ENCODE data around the gene SUSD3.

The SUSD3 gene

DNA sequence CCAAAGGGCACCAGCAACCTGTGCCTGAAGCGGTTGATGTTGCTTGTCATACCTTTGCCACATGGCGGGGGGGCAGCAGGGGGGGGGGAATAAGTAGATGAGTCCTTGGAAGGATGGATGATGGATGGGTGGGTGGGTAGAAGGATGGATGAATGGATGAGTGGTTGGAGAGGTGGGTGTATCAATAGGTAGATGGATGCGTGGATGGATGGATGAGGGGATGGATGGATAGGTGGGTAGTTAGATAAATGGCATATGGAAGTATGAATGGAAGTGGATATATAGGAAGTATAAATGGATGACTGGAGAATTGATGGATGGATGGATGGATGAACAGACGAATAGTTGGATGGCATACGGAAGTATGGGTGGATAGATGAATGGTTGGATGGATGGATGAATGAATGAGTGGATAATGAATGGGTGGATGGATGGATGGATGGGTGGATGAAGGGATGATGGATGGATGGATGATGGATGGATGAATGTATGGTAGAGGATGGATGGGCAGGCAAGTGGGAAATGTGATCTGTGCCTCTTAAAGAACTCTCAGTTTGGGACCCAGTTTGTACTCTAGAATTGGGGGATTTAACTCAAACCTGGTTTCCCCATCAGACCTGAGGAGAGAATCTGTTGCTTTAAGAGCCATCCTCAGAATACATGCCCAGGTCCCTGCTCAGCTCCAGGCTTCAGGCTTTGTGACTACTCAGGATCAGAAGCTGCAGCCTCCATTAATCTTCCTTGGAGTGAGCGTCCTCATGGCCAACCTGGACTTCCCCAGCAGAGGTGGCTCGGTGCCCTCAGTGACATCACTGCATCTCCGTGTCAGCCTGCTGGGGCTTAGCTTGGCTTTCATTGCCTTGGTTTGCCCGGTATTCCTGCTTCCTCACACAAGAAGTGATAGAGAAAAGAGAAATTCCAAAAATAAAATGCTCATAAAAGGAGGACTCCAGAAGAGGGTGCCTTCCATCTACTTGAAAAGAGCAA is 27.6 kb upstream of the SUSD3 start:
- H3K36me3 ChIP-seq (ENCODE audit: insufficient read depth, low read length), result no peaks in the 10 kb centered on the region
- no peaks in the 10 kb centered on the region for H3K4me1 ChIP-seq (ENCODE audit: control insufficient read depth, insufficient read depth, low read length)

DNA sequence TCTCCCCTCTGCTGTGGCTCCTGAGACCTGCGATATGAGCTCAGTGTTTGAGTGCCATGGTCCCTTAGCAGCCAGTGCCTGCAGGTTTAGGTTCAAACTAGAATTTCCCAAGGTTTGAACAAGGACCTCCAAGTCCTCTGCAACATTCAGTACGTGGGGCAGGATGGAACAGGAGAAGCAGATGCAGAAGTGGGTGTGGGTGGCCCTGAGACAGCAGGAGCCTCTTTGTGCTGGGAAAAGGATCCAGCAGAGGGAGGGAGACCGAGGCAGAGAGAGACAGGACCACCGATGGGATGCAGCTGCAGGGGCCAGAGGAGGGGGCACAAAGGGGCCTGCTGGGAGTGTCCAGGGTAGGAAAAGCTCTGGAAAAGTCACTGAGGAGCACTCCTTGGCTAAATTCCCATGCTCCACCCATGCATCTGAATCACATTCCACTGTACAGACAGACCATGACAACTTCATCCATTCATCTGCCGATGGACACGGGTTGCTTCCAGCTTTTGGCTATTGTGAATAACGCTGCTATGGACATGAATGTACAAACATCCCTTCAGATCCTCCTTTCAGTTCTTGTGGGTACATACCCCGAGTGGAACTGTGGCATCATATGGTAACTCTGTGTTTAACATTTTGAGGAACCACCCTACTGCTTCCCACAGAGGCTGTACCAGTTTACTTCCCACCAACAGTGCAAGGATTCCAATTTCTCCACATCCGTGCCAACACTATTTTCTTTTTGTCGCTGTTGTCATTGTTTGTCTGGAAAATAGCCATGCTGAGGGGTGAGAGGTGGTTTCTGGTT is 26.7 kb upstream of the SUSD3 start:
- Histone ChIP-seq H3K36me3 (ENCODE audit: insufficient read depth, low read length) (no peaks in the 10 kb centered on the region), H3K4me1 (ENCODE audit: control insufficient read depth, insufficient read depth, low read length) (no peaks in the 10 kb centered on the region), H3K9ac (ENCODE audit: low read depth, low read length) (no peak overlapping the region), H3K9me3 (replicated peaks; ENCODE audit: low read length) (no peaks in the 10 kb centered on the region), H3K27me3 (ENCODE audit: control insufficient read depth, insufficient read depth, low read length) (peaks cover 26% of the 10 kb centered on the region), H3K4me3 (ENCODE audit: low read length) (no peak overlapping the region), H3K4me2 (ENCODE audit: low read length) (no peak overlapping the region)

More for the DNA sequence above, 27.6 kb upstream of the SUSD3 start:
- H3K4me2 ChIP-seq (ENCODE audit: low read length), result no peak overlapping the region
- no peak overlapping the region for H3K4me3 ChIP-seq (ENCODE audit: low read length)
- peaks cover 26% of the 10 kb centered on the region for H3K27me3 ChIP-seq (ENCODE audit: control insufficient read depth, insufficient read depth, low read length)
- H3K9ac ChIP-seq (ENCODE audit: low read depth, low read length), result no peak overlapping the region
- no peaks in the 10 kb centered on the region for H3K9me3 ChIP-seq (replicated peaks; ENCODE audit: low read length)

DNA sequence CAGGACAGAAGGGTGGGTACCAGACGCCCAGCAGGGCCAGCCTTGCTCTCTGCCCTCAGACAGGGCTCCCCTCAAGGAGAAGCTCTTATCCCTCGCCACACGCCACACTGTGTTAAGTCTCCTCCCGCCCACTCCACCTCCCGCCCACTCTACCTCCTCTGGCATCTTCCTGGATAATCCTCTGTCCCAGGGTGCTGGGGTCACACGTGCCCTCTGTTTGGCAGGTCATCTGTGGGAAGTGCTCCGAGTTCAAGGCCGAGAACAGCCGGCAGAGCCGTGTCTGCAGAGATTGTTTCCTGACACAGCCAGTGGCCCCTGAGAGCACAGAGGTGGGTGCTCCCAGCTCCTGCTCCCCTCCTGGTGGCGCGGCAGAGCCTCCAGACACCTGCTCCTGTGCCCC is 26.0 kb upstream of the SUSD3 start:
- no peaks in the 10 kb centered on the region for H3K36me3 ChIP-seq (ENCODE audit: insufficient read depth, low read length)
- no peak overlapping the region for H3K4me2 ChIP-seq (ENCODE audit: low read length)
- no peak overlapping the region for H3K9ac ChIP-seq (ENCODE audit: low read depth, low read length)
- peaks cover 26% of the 10 kb centered on the region for H3K27me3 ChIP-seq (ENCODE audit: control insufficient read depth, insufficient read depth, low read length)
- no peak overlapping the region for H3K4me3 ChIP-seq (ENCODE audit: low read length)
- no peaks in the 10 kb centered on the region for H3K4me1 ChIP-seq (ENCODE audit: control insufficient read depth, insufficient read depth, low read length)
- no peaks in the 10 kb centered on the region for H3K9me3 ChIP-seq (replicated peaks; ENCODE audit: low read length)

DNA sequence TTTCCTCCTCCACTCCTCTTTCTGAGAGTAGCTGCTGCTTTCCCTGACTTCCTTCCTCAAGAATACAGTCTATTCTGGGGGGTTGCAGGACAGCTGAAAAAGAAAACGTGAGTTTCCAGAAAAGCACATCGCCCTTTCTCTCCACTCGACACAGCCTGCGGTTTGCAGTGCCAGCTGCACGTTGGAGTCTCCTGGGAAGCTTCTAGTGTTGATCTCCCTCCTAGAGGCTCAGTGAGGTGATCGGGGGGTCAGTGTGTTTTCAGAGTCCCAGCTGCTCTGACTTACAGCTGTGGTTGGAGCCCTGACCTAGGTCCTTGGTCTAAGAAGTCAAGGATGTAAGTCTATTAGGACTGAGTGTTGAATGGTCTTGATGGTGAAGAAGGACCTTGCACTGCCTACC is 25.0 kb upstream of the SUSD3 start:
- H3K9ac ChIP-seq (ENCODE audit: low read depth, low read length), result no peak overlapping the region
- H3K4me3 ChIP-seq (ENCODE audit: low read length), result no peak overlapping the region
- H3K27me3 ChIP-seq (ENCODE audit: control insufficient read depth, insufficient read depth, low read length), result peaks cover 26% of the 10 kb centered on the region
- no peaks in the 10 kb centered on the region for H3K4me1 ChIP-seq (ENCODE audit: control insufficient read depth, insufficient read depth, low read length)
- H3K9me3 ChIP-seq (replicated peaks; ENCODE audit: low read length), result no peaks in the 10 kb centered on the region
- no peak overlapping the region for H3K4me2 ChIP-seq (ENCODE audit: low read length)
- no peaks in the 10 kb centered on the region for H3K36me3 ChIP-seq (ENCODE audit: insufficient read depth, low read length)

DNA sequence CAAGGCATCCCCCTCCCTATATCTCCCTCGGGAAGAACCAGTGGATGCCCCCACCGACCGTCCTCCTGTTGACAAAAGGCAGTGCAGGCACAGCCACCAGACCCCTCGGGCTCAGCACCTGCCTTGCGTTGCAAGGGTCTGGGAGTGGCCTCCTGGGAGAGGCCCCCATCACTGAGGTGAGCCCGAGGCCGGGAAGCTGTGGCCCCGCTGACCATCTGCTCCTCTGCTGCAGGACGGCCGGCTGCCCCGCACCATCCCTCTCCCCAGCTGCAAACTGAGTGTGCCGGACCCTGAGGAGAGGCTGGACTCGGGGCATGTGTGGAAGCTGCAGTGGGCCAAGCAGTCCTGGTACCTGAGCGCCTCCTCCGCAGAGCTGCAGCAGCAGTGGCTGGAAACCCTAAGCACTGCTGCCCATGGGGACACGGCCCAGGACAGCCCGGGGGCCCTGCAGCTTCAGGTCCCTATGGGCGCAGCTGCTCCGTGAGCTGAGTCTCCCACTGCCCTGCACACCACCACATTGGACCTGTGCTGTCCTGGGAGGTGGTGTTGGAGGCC is 23.3 kb upstream of the SUSD3 start:
- Histone ChIP-seq H3K36me3 (ENCODE audit: insufficient read depth, low read length) (no peaks in the 10 kb centered on the region), H3K4me1 (ENCODE audit: control insufficient read depth, insufficient read depth, low read length) (no peaks in the 10 kb centered on the region), H3K9me3 (replicated peaks; ENCODE audit: low read length) (no peaks in the 10 kb centered on the region), H3K27me3 (ENCODE audit: control insufficient read depth, insufficient read depth, low read length) (peaks cover 26% of the 10 kb centered on the region), H3K4me2 (ENCODE audit: low read length) (no peak overlapping the region), H3K4me3 (ENCODE audit: low read length) (no peak overlapping the region), H3K9ac (ENCODE audit: low read depth, low read length) (no peak overlapping the region)

DNA sequence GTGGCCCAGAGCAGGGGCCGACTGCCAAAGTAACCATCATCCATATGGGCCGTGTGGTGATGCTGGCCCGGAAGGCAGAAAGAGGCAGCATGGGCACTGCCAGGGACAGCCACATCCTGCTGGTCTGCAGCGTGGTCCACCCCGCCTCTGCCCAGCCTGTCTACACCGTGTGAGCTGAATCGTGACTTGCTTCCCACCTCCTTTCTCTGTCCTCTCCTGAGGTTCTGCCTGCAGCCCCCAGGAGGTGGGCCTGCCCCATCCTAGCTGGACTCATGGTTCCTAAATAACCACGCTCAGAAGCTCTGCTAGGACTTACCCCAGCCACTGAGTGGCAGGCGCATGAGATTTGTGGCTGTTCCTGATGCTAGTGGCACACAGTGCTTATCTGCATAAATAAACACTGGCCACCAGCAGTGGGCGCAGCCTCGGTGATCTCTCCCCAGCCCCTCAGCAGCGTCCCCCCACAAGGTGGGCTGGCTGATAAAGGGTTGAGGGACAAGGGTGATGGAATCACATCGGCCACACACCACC is 22.6 kb upstream of the SUSD3 start:
- H3K4me1 ChIP-seq (ENCODE audit: control insufficient read depth, insufficient read depth, low read length), result no peaks in the 10 kb centered on the region
- H3K27me3 ChIP-seq (ENCODE audit: control insufficient read depth, insufficient read depth, low read length), result peaks cover 24% of the 10 kb centered on the region
- H3K36me3 ChIP-seq (ENCODE audit: insufficient read depth, low read length), result no peaks in the 10 kb centered on the region
- H3K4me2 ChIP-seq (ENCODE audit: low read length), result no peak overlapping the region
- no peak overlapping the region for H3K9ac ChIP-seq (ENCODE audit: low read depth, low read length)
- no peaks in the 10 kb centered on the region for H3K9me3 ChIP-seq (replicated peaks; ENCODE audit: low read length)
- H3K4me3 ChIP-seq (ENCODE audit: low read length), result no peak overlapping the region

DNA sequence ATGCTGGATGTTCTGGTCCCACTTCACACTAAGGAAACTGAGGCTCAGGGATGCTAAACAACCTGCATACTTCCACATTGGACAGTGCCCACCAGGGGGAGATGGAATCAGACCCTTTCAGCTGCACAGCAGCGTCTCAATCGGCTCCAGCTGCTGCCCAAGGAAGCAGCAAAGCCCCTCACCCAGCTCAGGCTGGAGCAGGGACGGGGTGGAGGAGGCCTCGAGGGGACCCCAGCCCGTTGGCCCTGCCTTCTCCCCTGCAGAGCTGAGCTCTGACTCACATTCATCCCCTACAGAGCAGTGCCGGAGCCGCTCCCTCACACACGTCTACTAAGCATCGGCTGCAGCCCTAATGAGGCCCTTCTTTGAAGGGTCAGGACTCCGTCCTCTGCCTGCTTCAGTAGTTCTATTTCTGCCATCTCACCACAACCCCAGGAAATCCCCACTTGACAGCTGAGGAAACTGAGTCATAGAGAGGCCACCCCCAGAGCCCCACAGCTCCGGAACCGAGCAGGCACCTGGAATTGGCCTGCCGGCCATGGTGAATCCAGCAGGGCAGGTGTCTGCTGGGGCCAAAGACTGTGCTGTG is 21.5 kb upstream of the SUSD3 start:
- Histone ChIP-seq H3K4me3 (ENCODE audit: low read length) (no peak overlapping the region), H3K27me3 (ENCODE audit: control insufficient read depth, insufficient read depth, low read length) (peaks cover 14% of the 10 kb centered on the region), H3K4me1 (ENCODE audit: control insufficient read depth, insufficient read depth, low read length) (no peaks in the 10 kb centered on the region), H3K4me2 (ENCODE audit: low read length) (no peak overlapping the region), H3K9me3 (replicated peaks; ENCODE audit: low read length) (no peaks in the 10 kb centered on the region), H3K9ac (ENCODE audit: low read depth, low read length) (no peak overlapping the region), H3K36me3 (ENCODE audit: insufficient read depth, low read length) (no peaks in the 10 kb centered on the region)

DNA sequence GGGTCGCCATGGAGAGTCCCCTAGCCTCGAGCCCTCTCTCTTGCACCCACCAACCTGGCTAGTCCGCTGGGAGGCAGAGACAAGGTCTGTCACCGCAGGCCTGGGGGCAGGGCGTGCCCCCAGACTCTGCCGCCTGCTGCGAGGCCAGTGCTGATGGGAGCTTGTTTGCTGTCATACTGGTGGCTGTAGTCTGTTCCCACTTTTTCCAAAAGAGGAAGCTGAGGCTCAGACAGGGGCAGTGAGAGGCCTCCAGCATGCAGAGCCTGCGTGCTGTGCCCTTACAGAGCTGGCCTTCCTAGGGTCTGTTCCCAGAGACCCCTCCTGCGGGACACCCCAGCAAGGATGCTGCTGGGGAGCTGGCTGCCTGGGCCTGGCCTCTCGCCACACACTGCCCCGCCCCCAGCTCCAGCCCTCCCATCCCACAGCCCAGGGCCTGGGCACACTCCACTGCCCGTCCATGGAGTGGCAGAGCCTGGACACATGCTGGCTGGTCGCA is 21.0 kb upstream of the SUSD3 start:
- H3K4me2 ChIP-seq (ENCODE audit: low read length), result no peak overlapping the region
- no peaks in the 10 kb centered on the region for H3K4me1 ChIP-seq (ENCODE audit: control insufficient read depth, insufficient read depth, low read length)
- peaks cover 9% of the 10 kb centered on the region for H3K27me3 ChIP-seq (ENCODE audit: control insufficient read depth, insufficient read depth, low read length)
- no peak overlapping the region for H3K9ac ChIP-seq (ENCODE audit: low read depth, low read length)
- no peak overlapping the region for H3K4me3 ChIP-seq (ENCODE audit: low read length)
- H3K36me3 ChIP-seq (ENCODE audit: insufficient read depth, low read length), result no peaks in the 10 kb centered on the region
- H3K9me3 ChIP-seq (replicated peaks; ENCODE audit: low read length), result no peaks in the 10 kb centered on the region

DNA sequence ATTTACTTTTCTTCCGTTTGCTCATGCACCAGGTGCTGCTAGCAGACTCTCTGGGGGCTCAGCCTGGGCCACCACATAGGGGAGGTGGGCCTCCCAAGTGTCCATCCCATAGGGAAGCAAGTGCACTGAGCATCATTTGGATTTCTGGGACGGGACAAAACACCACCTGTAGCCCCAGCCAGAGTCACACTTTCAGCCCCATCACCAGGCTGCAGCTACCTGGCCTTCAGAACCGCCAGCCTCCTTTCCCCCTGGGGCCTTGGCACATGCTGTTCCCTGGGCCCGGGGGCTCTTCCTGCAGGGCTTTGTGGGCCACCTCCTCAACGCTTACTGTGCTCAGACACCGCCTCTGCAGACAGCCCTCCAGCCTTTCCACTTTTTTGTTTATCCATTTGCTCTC is 19.6 kb upstream of the SUSD3 start:
- Histone ChIP-seq H3K4me3 (ENCODE audit: low read length) (no peak overlapping the region), H3K27me3 (ENCODE audit: control insufficient read depth, insufficient read depth, low read length) (peaks cover 3% of the 10 kb centered on the region), H3K4me2 (ENCODE audit: low read length) (no peak overlapping the region), H3K4me1 (ENCODE audit: control insufficient read depth, insufficient read depth, low read length) (no peaks in the 10 kb centered on the region), H3K9me3 (replicated peaks; ENCODE audit: low read length) (no peaks in the 10 kb centered on the region), H3K9ac (ENCODE audit: low read depth, low read length) (no peak overlapping the region), H3K36me3 (ENCODE audit: insufficient read depth, low read length) (no peaks in the 10 kb centered on the region)

DNA sequence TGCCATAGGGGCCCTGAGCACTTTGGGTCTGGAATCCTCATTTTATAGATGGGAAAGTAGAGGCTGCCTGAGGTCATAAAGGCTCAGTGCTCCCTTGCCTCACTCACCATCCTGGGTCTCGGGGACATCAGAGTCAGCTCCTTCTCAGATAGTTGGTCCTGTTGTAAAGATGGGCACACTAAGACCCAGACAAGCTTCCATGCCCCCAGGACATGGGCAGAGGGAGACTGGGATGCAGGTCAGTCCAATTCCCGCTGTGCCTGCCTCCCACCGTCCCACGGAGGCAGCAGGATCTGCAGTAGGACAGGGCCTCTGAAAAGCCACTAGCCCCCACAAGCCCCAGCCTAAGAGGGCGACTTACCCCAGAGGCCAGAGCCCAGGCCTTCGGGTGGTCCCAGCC is 19.0 kb upstream of the SUSD3 start:
- H3K9me3 ChIP-seq (replicated peaks; ENCODE audit: low read length), result no peaks in the 10 kb centered on the region
- no peak overlapping the region for H3K9ac ChIP-seq (ENCODE audit: low read depth, low read length)
- H3K4me2 ChIP-seq (ENCODE audit: low read length), result no peak overlapping the region
- no peaks in the 10 kb centered on the region for H3K27me3 ChIP-seq (ENCODE audit: control insufficient read depth, insufficient read depth, low read length)
- H3K36me3 ChIP-seq (ENCODE audit: insufficient read depth, low read length), result no peaks in the 10 kb centered on the region
- H3K4me3 ChIP-seq (ENCODE audit: low read length), result no peak overlapping the region
- no peaks in the 10 kb centered on the region for H3K4me1 ChIP-seq (ENCODE audit: control insufficient read depth, insufficient read depth, low read length)

DNA sequence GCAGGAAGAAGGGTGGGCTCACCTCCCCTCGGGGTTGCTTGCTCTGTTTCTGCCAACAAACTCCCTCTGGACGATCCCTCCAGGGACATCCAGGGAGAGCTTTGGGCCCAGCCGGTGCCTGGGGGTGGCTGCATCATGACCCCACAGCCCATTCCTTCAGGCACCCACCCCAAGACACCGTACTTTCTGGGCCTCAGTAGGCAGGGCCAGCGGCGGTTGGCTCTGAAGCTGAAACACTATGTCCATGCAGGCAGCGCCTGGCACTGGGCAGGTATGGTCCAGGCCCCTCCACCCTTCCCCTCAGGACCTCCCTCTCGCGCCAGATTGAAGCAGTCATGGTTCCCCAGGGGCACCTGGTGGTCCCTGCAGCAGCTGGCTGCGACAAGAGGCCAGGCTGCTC is 18.5 kb upstream of the SUSD3 start:
- Histone ChIP-seq H3K4me1 (ENCODE audit: control insufficient read depth, insufficient read depth, low read length) (no peaks in the 10 kb centered on the region), H3K9me3 (replicated peaks; ENCODE audit: low read length) (no peaks in the 10 kb centered on the region), H3K36me3 (ENCODE audit: insufficient read depth, low read length) (no peaks in the 10 kb centered on the region), H3K4me2 (ENCODE audit: low read length) (no peak overlapping the region), H3K27me3 (ENCODE audit: control insufficient read depth, insufficient read depth, low read length) (no peaks in the 10 kb centered on the region), H3K9ac (ENCODE audit: low read depth, low read length) (no peak overlapping the region), H3K4me3 (ENCODE audit: low read length) (no peak overlapping the region)

Data from skeletal muscle satellite cell (primary cell).